ENCODE results near the gene SULT2A1. TPM values are rescaled to one million over a fixed set of nuclear protein-coding genes. Genes with fewer than 3 reads are reported as not detected.

SULT2A1 gene
- polyA plus RNA-seq, 1 donor from 2014 or later: not detected

- TF ChIP-seq POLR2AphosphoS5 (IDR thresholded peaks at IDR 0.05) (no peak), MXI1 (conservative IDR thresholded peaks at IDR 0.05; ENCODE audit: poor library complexity, severe bottlenecking) (no peak), TAF1 (IDR thresholded peaks at IDR 0.05; ENCODE audit: low read depth) (no peak), EP300 (conservative IDR thresholded peaks at IDR 0.05; ENCODE audit: poor library complexity, severe bottlenecking) (no peak), RAD21 (conservative IDR thresholded peaks at IDR 0.05) (no peak)
- TF ChIP-seq, protein P1, sequence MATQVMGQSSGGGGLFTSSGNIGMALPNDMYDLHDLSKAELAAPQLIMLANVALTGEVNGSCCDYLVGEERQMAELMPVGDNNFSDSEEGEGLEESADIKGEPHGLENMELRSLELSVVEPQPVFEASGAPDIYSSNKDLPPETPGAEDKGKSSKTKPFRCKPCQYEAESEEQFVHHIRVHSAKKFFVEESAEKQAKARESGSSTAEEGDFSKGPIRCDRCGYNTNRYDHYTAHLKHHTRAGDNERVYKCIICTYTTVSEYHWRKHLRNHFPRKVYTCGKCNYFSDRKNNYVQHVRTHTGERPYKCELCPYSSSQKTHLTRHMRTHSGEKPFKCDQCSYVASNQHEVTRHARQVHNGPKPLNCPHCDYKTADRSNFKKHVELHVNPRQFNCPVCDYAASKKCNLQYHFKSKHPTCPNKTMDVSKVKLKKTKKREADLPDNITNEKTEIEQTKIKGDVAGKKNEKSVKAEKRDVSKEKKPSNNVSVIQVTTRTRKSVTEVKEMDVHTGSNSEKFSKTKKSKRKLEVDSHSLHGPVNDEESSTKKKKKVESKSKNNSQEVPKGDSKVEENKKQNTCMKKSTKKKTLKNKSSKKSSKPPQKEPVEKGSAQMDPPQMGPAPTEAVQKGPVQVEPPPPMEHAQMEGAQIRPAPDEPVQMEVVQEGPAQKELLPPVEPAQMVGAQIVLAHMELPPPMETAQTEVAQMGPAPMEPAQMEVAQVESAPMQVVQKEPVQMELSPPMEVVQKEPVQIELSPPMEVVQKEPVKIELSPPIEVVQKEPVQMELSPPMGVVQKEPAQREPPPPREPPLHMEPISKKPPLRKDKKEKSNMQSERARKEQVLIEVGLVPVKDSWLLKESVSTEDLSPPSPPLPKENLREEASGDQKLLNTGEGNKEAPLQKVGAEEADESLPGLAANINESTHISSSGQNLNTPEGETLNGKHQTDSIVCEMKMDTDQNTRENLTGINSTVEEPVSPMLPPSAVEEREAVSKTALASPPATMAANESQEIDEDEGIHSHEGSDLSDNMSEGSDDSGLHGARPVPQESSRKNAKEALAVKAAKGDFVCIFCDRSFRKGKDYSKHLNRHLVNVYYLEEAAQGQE (IDR thresholded peaks at IDR 0.05; ENCODE audit: borderline replicate concordance): no peak
- TF ChIP-seq, protein P2, sequence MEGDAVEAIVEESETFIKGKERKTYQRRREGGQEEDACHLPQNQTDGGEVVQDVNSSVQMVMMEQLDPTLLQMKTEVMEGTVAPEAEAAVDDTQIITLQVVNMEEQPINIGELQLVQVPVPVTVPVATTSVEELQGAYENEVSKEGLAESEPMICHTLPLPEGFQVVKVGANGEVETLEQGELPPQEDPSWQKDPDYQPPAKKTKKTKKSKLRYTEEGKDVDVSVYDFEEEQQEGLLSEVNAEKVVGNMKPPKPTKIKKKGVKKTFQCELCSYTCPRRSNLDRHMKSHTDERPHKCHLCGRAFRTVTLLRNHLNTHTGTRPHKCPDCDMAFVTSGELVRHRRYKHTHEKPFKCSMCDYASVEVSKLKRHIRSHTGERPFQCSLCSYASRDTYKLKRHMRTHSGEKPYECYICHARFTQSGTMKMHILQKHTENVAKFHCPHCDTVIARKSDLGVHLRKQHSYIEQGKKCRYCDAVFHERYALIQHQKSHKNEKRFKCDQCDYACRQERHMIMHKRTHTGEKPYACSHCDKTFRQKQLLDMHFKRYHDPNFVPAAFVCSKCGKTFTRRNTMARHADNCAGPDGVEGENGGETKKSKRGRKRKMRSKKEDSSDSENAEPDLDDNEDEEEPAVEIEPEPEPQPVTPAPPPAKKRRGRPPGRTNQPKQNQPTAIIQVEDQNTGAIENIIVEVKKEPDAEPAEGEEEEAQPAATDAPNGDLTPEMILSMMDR (IDR thresholded peaks at IDR 0.05; ENCODE audit: poor library complexity, severe bottlenecking): no peak
- no peak overlapping the region for H3K9ac ChIP-seq (ENCODE audit: low read length)
- H3K27me3 ChIP-seq (ENCODE audit: insufficient read depth, low read depth, low read length): no peaks in the 10 kb centered on the region
- H3K4me2 ChIP-seq (ENCODE audit: low read length): no peak overlapping the region
- H3K4me3 ChIP-seq (ENCODE audit: low read length): no peak overlapping the region
- H4K20me1 ChIP-seq (ENCODE audit: insufficient read depth): no peaks in the 10 kb centered on the region
- H3K9me3 ChIP-seq (ENCODE audit: low read length): no peaks in the 10 kb centered on the region
- H3K27ac ChIP-seq (ENCODE audit: low read length): no peak overlapping the region
- no peaks in the 10 kb centered on the region for H3K9me2 ChIP-seq (ENCODE audit: insufficient read depth, low read length)
- H2AFZ ChIP-seq (ENCODE audit: low read depth, low read length): no peak overlapping the region
- no peaks in the 10 kb centered on the region for H3K36me3 ChIP-seq (ENCODE audit: insufficient read depth, low read length)
- no peaks in the 10 kb centered on the region for H3F3A ChIP-seq (ENCODE audit: insufficient read depth, low read length, poor library complexity, severe bottlenecking)
- no peaks in the 10 kb centered on the region for H3K79me2 ChIP-seq (replicated peaks; ENCODE audit: insufficient read depth, low read length)
Observed at GRCh38 chr19:47895165-47895782, 9.2 kb upstream of the SULT2A1 start.

DNA sequence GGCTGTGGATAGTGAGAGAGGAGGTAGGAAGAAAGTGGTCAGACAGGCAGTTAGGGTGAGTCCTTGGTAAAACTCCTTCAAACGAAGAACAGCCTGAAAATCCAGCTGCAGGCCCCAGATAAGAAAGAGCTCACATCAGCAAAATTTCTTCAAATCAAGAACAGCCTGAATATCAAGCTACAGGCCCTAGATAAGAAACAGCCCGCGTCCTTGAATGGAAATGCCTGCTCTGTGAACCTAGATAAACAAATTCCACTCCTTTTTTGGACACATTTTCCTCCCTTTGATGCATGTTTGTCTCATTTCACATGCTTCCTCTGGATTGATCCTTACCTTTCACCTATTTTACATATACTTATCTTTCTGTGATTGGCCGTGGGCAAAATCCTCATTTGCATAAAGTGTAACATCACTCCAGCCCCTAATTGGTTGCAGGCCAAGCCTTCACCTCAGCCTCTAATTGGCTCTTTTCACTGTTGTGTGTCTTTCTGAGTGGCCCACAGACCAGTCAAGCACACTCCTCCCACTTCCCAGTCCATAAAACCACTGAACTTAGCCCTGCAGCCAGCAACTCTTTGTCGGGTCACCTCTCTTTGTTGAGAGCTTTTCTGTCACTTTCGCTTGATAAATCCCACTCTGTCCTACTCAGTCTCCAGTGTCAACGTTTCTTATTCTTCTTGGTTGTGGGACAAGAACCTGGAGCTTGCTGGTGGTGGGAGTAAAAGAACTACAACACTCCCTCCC lies 6.0 kb upstream of the SULT2A1 start:
- Histone ChIP-seq H3K27me3 (ENCODE audit: insufficient read depth, low read depth, low read length) (no peaks in the 10 kb centered on the region), H2AFZ (ENCODE audit: low read depth, low read length) (no peak overlapping the region), H3K9me2 (ENCODE audit: insufficient read depth, low read length) (no peaks in the 10 kb centered on the region), H3F3A (ENCODE audit: insufficient read depth, low read length, poor library complexity, severe bottlenecking) (no peaks in the 10 kb centered on the region), H3K27ac (ENCODE audit: low read length) (no peak overlapping the region), H3K9me3 (ENCODE audit: low read length) (no peaks in the 10 kb centered on the region), H3K9ac (ENCODE audit: low read length) (no peak overlapping the region), H3K4me3 (ENCODE audit: low read length) (no peak overlapping the region), H3K4me2 (ENCODE audit: low read length) (no peak overlapping the region), H3K79me2 (replicated peaks; ENCODE audit: insufficient read depth, low read length) (no peaks in the 10 kb centered on the region), H4K20me1 (ENCODE audit: insufficient read depth) (no peaks in the 10 kb centered on the region), H3K36me3 (ENCODE audit: insufficient read depth, low read length) (no peaks in the 10 kb centered on the region)
- TF ChIP-seq, protein P2 (IDR thresholded peaks at IDR 0.05; ENCODE audit: poor library complexity, severe bottlenecking): no peak
- TF ChIP-seq, protein P1 (IDR thresholded peaks at IDR 0.05; ENCODE audit: borderline replicate concordance): no peak
- TF ChIP-seq MXI1 (conservative IDR thresholded peaks at IDR 0.05; ENCODE audit: poor library complexity, severe bottlenecking): no peak
- no peak for TF ChIP-seq POLR2AphosphoS5 (IDR thresholded peaks at IDR 0.05)
- no peak for TF ChIP-seq EP300 (conservative IDR thresholded peaks at IDR 0.05; ENCODE audit: poor library complexity, severe bottlenecking)
- TF ChIP-seq TAF1 (IDR thresholded peaks at IDR 0.05; ENCODE audit: low read depth): no peak
- TF ChIP-seq EZH2 (IDR thresholded peaks at IDR 0.05; ENCODE audit: borderline replicate concordance, insufficient read depth, low read length, poor library complexity, severe bottlenecking): no peak
- TF ChIP-seq SMC3 (conservative IDR thresholded peaks at IDR 0.05; ENCODE audit: poor library complexity): no peak
- no peak for TF ChIP-seq RAD21 (conservative IDR thresholded peaks at IDR 0.05)
